ENCODE results near the gene AMN. TPM values are rescaled to one million over a fixed set of nuclear protein-coding genes. Genes with fewer than 3 reads are reported as not detected.

Gene AMN
- total and polyA plus RNA-seq, 2 experiments from 2014 or later = not detected

GRCh38 chr14:102913341-102914211 is 8.9 kb upstream of the AMN start:
- no peaks in the 10 kb centered on the region for H3K4me1 ChIP-seq (ENCODE audit: insufficient read depth)
- no peak overlapping the region for H2AFZ ChIP-seq
- no peak for TF ChIP-seq EZH2 (IDR thresholded peaks at IDR 0.05; ENCODE audit: insufficient read depth, poor library complexity, severe bottlenecking)
- no peak for TF ChIP-seq EZH2phosphoT487 (IDR thresholded peaks at IDR 0.05; ENCODE audit: insufficient read depth, low read depth)
- H3K4me2 ChIP-seq (ENCODE audit: unreplicated experiment) = no peak overlapping the region
- H3K36me3 ChIP-seq (ENCODE audit: low read depth) = no peaks in the 10 kb centered on the region
- DNase-seq = no peak
- H3K9ac ChIP-seq = no peak overlapping the region
- H4K20me1 ChIP-seq (ENCODE audit: insufficient read depth) = no peaks in the 10 kb centered on the region
- no peak overlapping the region for H3K27ac ChIP-seq
- 79 to 82% methylated on average over 25 to 28 of the region's 28 CpGs for WGBS, 2 experiments (ENCODE audit: low coverage in 1 of 2, low lambda C conversion rate in 2 of 2, missing lambda C conversion rate in 2 of 2)
- H3F3A ChIP-seq (ENCODE audit: insufficient read depth) = no peaks in the 10 kb centered on the region
- no peaks in the 10 kb centered on the region for H3K27me3 ChIP-seq (replicated peaks; ENCODE audit: insufficient read depth)
- H3K4me3 ChIP-seq = no peak overlapping the region
- H3K9me2 ChIP-seq (ENCODE audit: insufficient read depth) = no peaks in the 10 kb centered on the region
- in situ Hi-C loops (cut with MboI) = loop anchor here (10.0 kb wide), 2 partner anchors 139 to 219 kb away; partner anchors contain the start of gene TRAF3
- H3K79me2 ChIP-seq (ENCODE audit: insufficient read depth) = no peaks in the 10 kb centered on the region
- no peaks in the 10 kb centered on the region for H3K9me3 ChIP-seq (ENCODE audit: low read depth)

DNA sequence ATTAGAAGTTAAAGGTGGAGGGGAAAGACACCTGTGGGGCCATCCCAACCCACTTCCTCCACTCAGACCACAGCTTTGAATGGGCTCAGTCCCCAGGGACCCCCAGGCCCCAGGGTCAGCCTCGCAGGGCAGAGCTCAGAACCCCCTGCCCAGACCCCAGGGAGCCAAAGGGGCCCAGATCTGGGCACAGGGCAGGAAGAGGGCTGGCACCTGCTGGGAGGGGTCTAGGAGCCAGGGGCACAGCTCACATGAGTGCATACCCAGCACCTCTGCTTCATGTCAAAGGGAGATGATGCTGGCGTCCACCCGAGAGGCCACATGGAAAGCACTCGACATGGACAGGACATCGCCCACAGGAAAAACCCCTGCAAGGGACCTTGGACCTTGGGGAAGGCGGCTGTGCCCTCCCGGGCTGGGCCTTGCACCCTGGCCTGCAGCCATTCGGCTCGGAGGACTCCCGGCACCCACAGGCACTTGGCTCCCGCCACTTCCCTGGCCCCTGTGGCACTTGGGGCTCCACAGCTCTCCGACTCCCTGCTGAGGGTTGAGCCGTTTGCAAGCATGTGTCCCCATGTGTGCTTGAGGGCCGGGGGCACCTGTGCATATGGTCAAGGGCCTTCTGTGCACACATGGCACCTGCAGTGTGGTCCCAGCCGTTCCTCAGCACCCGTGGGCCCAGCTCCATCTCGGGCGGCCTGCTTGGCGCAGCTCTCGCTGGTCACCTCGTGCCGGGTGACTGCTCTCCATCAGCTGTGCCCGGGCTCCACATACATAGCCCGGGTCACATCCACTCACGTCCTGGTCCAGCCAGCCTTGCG is 7.8 kb upstream of the AMN start:
- no peak overlapping the region for H3K4me3 ChIP-seq
- no peak overlapping the region for H3K9ac ChIP-seq
- H4K20me1 ChIP-seq (ENCODE audit: insufficient read depth) = no peaks in the 10 kb centered on the region
- in situ Hi-C loops (cut with MboI) = loop anchor here (10.0 kb wide), 2 partner anchors 140 to 220 kb away; partner anchors contain the start of gene TRAF3
- no peaks in the 10 kb centered on the region for H3F3A ChIP-seq (ENCODE audit: insufficient read depth)
- no peak for DNase-seq
- H3K27ac ChIP-seq = no peak overlapping the region
- no peaks in the 10 kb centered on the region for H3K36me3 ChIP-seq (ENCODE audit: low read depth)
- 79 to 84% methylated on average over 25 to 26 of the region's 26 CpGs for WGBS, 2 experiments (ENCODE audit: low coverage in 1 of 2, low lambda C conversion rate in 2 of 2, missing lambda C conversion rate in 2 of 2)
- H3K9me2 ChIP-seq (ENCODE audit: insufficient read depth) = no peaks in the 10 kb centered on the region
- TF ChIP-seq EZH2 (IDR thresholded peaks at IDR 0.05; ENCODE audit: insufficient read depth, poor library complexity, severe bottlenecking) (no peak), EZH2phosphoT487 (IDR thresholded peaks at IDR 0.05; ENCODE audit: insufficient read depth, low read depth) (no peak)
- H3K79me2 ChIP-seq (ENCODE audit: insufficient read depth) = no peaks in the 10 kb centered on the region
- no peaks in the 10 kb centered on the region for H3K4me1 ChIP-seq (ENCODE audit: insufficient read depth)
- no peak overlapping the region for H2AFZ ChIP-seq
- H3K9me3 ChIP-seq (ENCODE audit: low read depth) = no peaks in the 10 kb centered on the region
- no peak overlapping the region for H3K4me2 ChIP-seq (ENCODE audit: unreplicated experiment)
- no peaks in the 10 kb centered on the region for H3K27me3 ChIP-seq (replicated peaks; ENCODE audit: insufficient read depth)

GRCh38 chr14:102915292-102916110 is 7.0 kb upstream of the AMN start:
- Histone ChIP-seq H3K36me3 (ENCODE audit: low read depth) (no peaks in the 10 kb centered on the region), H3K27ac (no peak overlapping the region), H2AFZ (no peak overlapping the region), H3K4me2 (ENCODE audit: unreplicated experiment) (no peak overlapping the region), H3K4me1 (ENCODE audit: insufficient read depth) (no peaks in the 10 kb centered on the region), H3K4me3 (no peak overlapping the region), H3K9ac (no peak overlapping the region), H3K27me3 (replicated peaks; ENCODE audit: insufficient read depth) (no peaks in the 10 kb centered on the region), H3K9me2 (ENCODE audit: insufficient read depth) (no peaks in the 10 kb centered on the region), H4K20me1 (ENCODE audit: insufficient read depth) (no peaks in the 10 kb centered on the region), H3K79me2 (ENCODE audit: insufficient read depth) (no peaks in the 10 kb centered on the region), H3K9me3 (ENCODE audit: low read depth) (no peaks in the 10 kb centered on the region), H3F3A (ENCODE audit: insufficient read depth) (no peaks in the 10 kb centered on the region)
- 81 to 88% methylated on average over 15 to 19 of the region's 19 CpGs for WGBS, 2 experiments (ENCODE audit: low coverage in 1 of 2, low lambda C conversion rate in 2 of 2, missing lambda C conversion rate in 2 of 2)
- TF ChIP-seq EZH2 (IDR thresholded peaks at IDR 0.05; ENCODE audit: insufficient read depth, poor library complexity, severe bottlenecking) = no peak
- TF ChIP-seq EZH2phosphoT487 (IDR thresholded peaks at IDR 0.05; ENCODE audit: insufficient read depth, low read depth) = no peak
- no peak for DNase-seq
- in situ Hi-C loops (cut with MboI) = loop anchor here (10.0 kb wide), 2 partner anchors 141 to 221 kb away; partner anchors contain the start of gene TRAF3
